Smooth muscle cell (in vitro differentiated cells): ENCODE measurements around the gene RIPOR2. TPM values are rescaled to one million over a fixed set of nuclear protein-coding genes. Genes with fewer than 3 reads are reported as not detected.
"Not testable (repeated sequence)": the region's sequence is repeated elsewhere in the genome, so short reads cannot be mapped to it uniquely, and the experiment has no call there.

ENCODE experiments used
- DNase-seq: peaks from one replicate; lab custom pipeline; 2025; ENCODE audit not compliant: unreplicated experiment; lab: John Stamatoyannopoulos, UW
- H2AFZ ChIP-seq: fragments of 200-600 bp; sonication (generic); 2 replicates; pipeline ENCODE4 v1.6.0; 2016; ENCODE audit warnings: antibody characterized with exemption, low read depth, mild to moderate bottlenecking
- H3F3A ChIP-seq: fragments of 200-600 bp; sonication (generic); 2 replicates; pipeline ENCODE4 v1.6.0; 2017; ENCODE audit warnings: antibody characterized with exemption, low read depth
- H3K27ac ChIP-seq: fragments of 200-600 bp; sonication (generic); 2 replicates; pipeline ENCODE4 v1.5.1; 2016; ENCODE audit warnings: low read depth, mild to moderate bottlenecking
- H3K27me3 ChIP-seq: fragments of 200-600 bp; sonication (generic); 2 replicates; pipeline ENCODE4 v1.6.1; 2016; ENCODE audit warnings: low read depth, mild to moderate bottlenecking
- H3K36me3 ChIP-seq: fragments of 200-600 bp; sonication (generic); 2 replicates; pipeline ENCODE4 v1.5.1; 2016; ENCODE audit warnings: low read depth
- H3K4me1 ChIP-seq: fragments of 200-600 bp; sonication (generic); 2 replicates; pipeline ENCODE4 v1.5.1; 2016; ENCODE audit warnings: low read depth
- H3K4me2 ChIP-seq: fragments of 200-600 bp; sonication (generic); 2 replicates; pipeline ENCODE4 v1.6.0; 2016; ENCODE audit warnings: mild to moderate bottlenecking
- H3K4me3 ChIP-seq: fragments of 200-600 bp; sonication (generic); 2 replicates; pipeline ENCODE4 v1.5.1; 2016; ENCODE audit warnings: mild to moderate bottlenecking
- H3K79me2 ChIP-seq: fragments of 200-600 bp; sonication (generic); 2 replicates; pipeline ENCODE4 v1.6.0; 2016; ENCODE audit warnings: low read depth, mild to moderate bottlenecking
- H3K9ac ChIP-seq: fragments of 200-600 bp; sonication (generic); 2 replicates; pipeline ENCODE4 v1.6.0; 2016; ENCODE audit warnings: low read depth
- H3K9me3 ChIP-seq: fragments of 200-600 bp; sonication (generic); replicated peaks from 2 replicates; pipeline ENCODE4 v1.5.1; 2016; ENCODE audit warnings: low read depth
- H4K20me1 ChIP-seq: fragments of 200-600 bp; sonication (generic); 2 replicates; pipeline ENCODE4 v1.6.0; 2016; ENCODE audit warnings: low read depth
- WGBS: methylation state at CpG from one replicate; pipeline ENCODE4 v1.1.7; 2016; ENCODE audit warnings: low lambda C conversion rate; 5-methylcytosine and 5-hydroxymethylcytosine counted together
- polyA plus RNA-seq: library from polyadenylated mRNA; unstranded; fragments of >200 nt; fragmentation: Nextera tagmentation; extraction: Ambion mirVana; gene quantifications from 2 replicates; pipeline ENCODE4 v1.2.1, GENCODE V29; 2016
- total RNA-seq: library from RNA; depleted of rRNA; stranded (reverse); fragments of >200 nt; gene quantifications from 2 replicates; pipeline ENCODE4 v1.2.3, GENCODE V29; 2014
- TF ChIP-seq, protein P1 (sequence below): fragments of 200-600 bp; sonication (generic); IDR thresholded peaks from 2 replicates; pipeline ENCODE4 v1.5.1; 2017; ENCODE audit warnings: borderline replicate concordance, mild to moderate bottlenecking, antibody characterized with exemption; ENCODE audit not compliant: insufficient read depth, poor library complexity, severe bottlenecking

Gene RIPOR2
- total and polyA plus RNA-seq, 2 experiments from 2014 or later: 2.3 to 5.6 TPM

- TF ChIP-seq, protein P1, sequence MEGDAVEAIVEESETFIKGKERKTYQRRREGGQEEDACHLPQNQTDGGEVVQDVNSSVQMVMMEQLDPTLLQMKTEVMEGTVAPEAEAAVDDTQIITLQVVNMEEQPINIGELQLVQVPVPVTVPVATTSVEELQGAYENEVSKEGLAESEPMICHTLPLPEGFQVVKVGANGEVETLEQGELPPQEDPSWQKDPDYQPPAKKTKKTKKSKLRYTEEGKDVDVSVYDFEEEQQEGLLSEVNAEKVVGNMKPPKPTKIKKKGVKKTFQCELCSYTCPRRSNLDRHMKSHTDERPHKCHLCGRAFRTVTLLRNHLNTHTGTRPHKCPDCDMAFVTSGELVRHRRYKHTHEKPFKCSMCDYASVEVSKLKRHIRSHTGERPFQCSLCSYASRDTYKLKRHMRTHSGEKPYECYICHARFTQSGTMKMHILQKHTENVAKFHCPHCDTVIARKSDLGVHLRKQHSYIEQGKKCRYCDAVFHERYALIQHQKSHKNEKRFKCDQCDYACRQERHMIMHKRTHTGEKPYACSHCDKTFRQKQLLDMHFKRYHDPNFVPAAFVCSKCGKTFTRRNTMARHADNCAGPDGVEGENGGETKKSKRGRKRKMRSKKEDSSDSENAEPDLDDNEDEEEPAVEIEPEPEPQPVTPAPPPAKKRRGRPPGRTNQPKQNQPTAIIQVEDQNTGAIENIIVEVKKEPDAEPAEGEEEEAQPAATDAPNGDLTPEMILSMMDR: no peak
- Histone ChIP-seq H3K9me3 (no peaks in the 10 kb centered on the region), H3K4me3 (no peak overlapping the region), H3K4me1 (peaks cover 19% of the 10 kb centered on the region), H3K27ac (no peak overlapping the region), H3K4me2 (no peak overlapping the region), H3K9ac (no peak overlapping the region), H3F3A (peaks cover 10% of the 10 kb centered on the region), H3K27me3 (peaks cover 4% of the 10 kb centered on the region), H4K20me1 (no peaks in the 10 kb centered on the region), H2AFZ (no peak overlapping the region), H3K36me3 (no peaks in the 10 kb centered on the region), H3K79me2 (no peaks in the 10 kb centered on the region)
- 91% methylated on average over 5 of the region's 5 CpGs for WGBS
- DNase-seq: no peak
Measured at GRCh38 chr6:24916496-24916895, 19.3 kb downstream of the RIPOR2 start.

- WGBS: 95% methylated on average over 5 of the region's 5 CpGs
Measured at GRCh38 chr6:24915641-24916040, 20.1 kb downstream of the RIPOR2 start.

DNA sequence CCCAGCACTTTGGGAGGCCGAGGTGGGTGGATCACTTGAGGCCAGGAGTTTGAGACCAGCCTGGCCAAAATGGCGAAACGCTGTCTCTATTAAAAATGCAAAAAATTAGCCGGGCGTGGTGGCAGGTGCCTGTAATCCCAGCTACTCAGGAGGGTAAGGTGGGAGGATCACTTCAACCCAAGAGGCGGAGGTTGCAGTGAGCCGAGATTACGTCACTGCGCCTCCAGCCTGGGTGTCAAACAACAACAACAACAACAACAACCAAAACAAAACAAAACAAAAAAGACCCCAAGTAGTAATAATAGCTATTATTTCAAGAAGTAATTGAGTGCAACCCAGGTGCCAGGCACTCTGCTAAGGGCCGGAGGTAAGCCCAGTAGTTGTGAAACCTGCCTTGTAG is 21.7 kb downstream of the RIPOR2 start:
- H3K27ac ChIP-seq, H3K9ac ChIP-seq, H3K36me3 ChIP-seq, H3K4me3 ChIP-seq, H4K20me1 ChIP-seq, H3K9me3 ChIP-seq, H3K79me2 ChIP-seq, H2AFZ ChIP-seq, H3K4me2 ChIP-seq, DNase-seq, H3K27me3 ChIP-seq: not testable (repeated sequence)
- WGBS: 97% methylated on average over 10 of the region's 10 CpGs
- Histone ChIP-seq H3F3A (peaks cover 17% of the 10 kb centered on the region), H3K4me1 (peaks cover 17% of the 10 kb centered on the region)

More at GRCh38 chr6:24915641-24916040, 20.1 kb downstream of the RIPOR2 start:
- Histone ChIP-seq H3K4me3 (no peak overlapping the region), H3K9me3 (no peaks in the 10 kb centered on the region), H3K27ac (no peak overlapping the region), H3K4me2 (no peak overlapping the region), H3K9ac (no peak overlapping the region), H3F3A (peaks cover 12% of the 10 kb centered on the region), H4K20me1 (no peaks in the 10 kb centered on the region), H3K27me3 (peaks cover 6% of the 10 kb centered on the region), H3K36me3 (no peaks in the 10 kb centered on the region), H2AFZ (no peak overlapping the region), H3K4me1 (peaks cover 21% of the 10 kb centered on the region), H3K79me2 (no peaks in the 10 kb centered on the region)
- DNase-seq: no peak
- TF ChIP-seq, protein P1: no peak

- TF ChIP-seq, protein P1: no peak
- H3F3A ChIP-seq: peaks cover 10% of the 10 kb centered on the region
- no peaks in the 10 kb centered on the region for H3K36me3 ChIP-seq
- peak overlapping the region; percentile 70 for H3K4me3 ChIP-seq
- H2AFZ ChIP-seq: peak overlapping the region; percentile 86
- no peaks in the 10 kb centered on the region for H3K9me3 ChIP-seq
- H4K20me1 ChIP-seq: no peaks in the 10 kb centered on the region
- DNase-seq: no peak
- H3K27ac ChIP-seq: no peak overlapping the region
- no peak overlapping the region for H3K9ac ChIP-seq
- H3K4me1 ChIP-seq: peaks cover 10% of the 10 kb centered on the region
- H3K79me2 ChIP-seq: no peaks in the 10 kb centered on the region
- WGBS: 75% methylated on average over 6 of the region's 6 CpGs
- peaks cover 7% of the 10 kb centered on the region for H3K27me3 ChIP-seq
- peak overlapping the region; percentile 99 for H3K4me2 ChIP-seq
Measured at GRCh38 chr6:24911796-24912382, 23.9 kb downstream of the RIPOR2 start.
